HEK293T (cell line): Measurements from ENCODE around the gene SRGAP2C.
"Not testable (repeated sequence)": the region's sequence is repeated elsewhere in the genome, so short reads cannot be mapped to it uniquely, and the experiment has no call there.

Source experiments
- CTBP1 ChIP-seq: fragments of 450-650 bp; IDR thresholded peaks from 2 replicates; pipeline ENCODE4 v1.6.1; 2016; ENCODE audit warnings: borderline replicate concordance
- FOXA1 ChIP-seq: fragments of 450-650 bp; IDR thresholded peaks from 2 replicates; pipeline ENCODE4 v1.6.1; 2016; ENCODE audit warnings: mild to moderate bottlenecking
- FOXK2 ChIP-seq: fragments of 450-650 bp; IDR thresholded peaks from 2 replicates; pipeline ENCODE4 v1.6.1; 2016; ENCODE audit warnings: mild to moderate bottlenecking
- FOXM1 ChIP-seq: fragments of 450-650 bp; IDR thresholded peaks from 2 replicates; pipeline ENCODE4 v1.6.1; 2017; ENCODE audit warnings: mild to moderate bottlenecking, borderline replicate concordance
- LEF1 ChIP-seq: fragments of 450-650 bp; IDR thresholded peaks from 2 replicates; pipeline ENCODE4 v1.6.1; 2017; ENCODE audit warnings: mild to moderate bottlenecking, borderline replicate concordance
- NFRKB ChIP-seq: fragments of 450-650 bp; IDR thresholded peaks from 2 replicates; pipeline ENCODE4 v1.6.1; 2016; ENCODE audit warnings: mild to moderate bottlenecking, moderate library complexity
- PKNOX1 ChIP-seq: fragments of 450-650 bp; IDR thresholded peaks from 2 replicates; pipeline ENCODE4 v1.6.1; 2016
- SUZ12 ChIP-seq: fragments of 450-650 bp; IDR thresholded peaks from 2 replicates; pipeline ENCODE4 v1.6.1; 2016; ENCODE audit warnings: mild to moderate bottlenecking
- TARDBP ChIP-seq: fragments of 450-650 bp; IDR thresholded peaks from 2 replicates; pipeline ENCODE4 v1.6.1; 2016
- ZNF384 ChIP-seq: fragments of 450-650 bp; IDR thresholded peaks from 2 replicates; pipeline ENCODE4 v1.6.1; 2016

DNA sequence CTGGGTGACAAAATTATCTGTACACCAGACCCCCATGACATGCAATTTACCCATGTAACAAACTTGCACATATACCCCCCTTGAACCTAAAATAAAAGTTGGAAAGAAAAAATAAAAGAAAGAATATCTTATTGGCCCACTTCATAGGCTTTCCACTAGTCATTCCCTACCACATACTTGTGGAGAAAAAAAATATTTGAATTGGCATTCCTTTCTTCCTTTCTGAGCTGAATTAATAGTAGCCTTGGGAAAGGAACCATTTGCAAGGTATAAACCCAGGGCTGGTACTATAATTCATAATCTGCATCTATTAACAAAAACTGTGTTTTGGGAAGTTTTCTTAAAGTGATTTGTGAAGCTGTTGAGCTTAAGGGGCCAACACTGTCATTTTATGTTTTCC is 140.0 kb downstream of the SRGAP2C start:
- TF ChIP-seq SUZ12, FOXA1, ZNF384, FOXM1, NFRKB, LEF1, PKNOX1, FOXK2, CTBP1, TARDBP: not testable (repeated sequence)
